Cardiac muscle cell (in vitro differentiated cells and primary cell): ENCODE measurements around the gene PLP1. TPM values are rescaled to one million over a fixed set of nuclear protein-coding genes. Genes with fewer than 3 reads are reported as not detected.

Experiments
- DNase-seq, 2 donors: peaks; one replicate each; pipeline versions ENCODE4 v3.0.0 to v3.0.0-alpha.2; 2010 to 2017; ENCODE audit warnings: low read depth in 1 of 2, low spot score in 1 of 2
- H3K27ac ChIP-seq: fragments of 200-600 bp; sonication (generic); 2 replicates; pipeline ENCODE4 v1.5.1; 2016
- H3K27me3 ChIP-seq: fragments of 200-600 bp; sonication (generic); 2 replicates; pipeline ENCODE4 v1.6.0; 2016; ENCODE audit warnings: control low read depth
- H3K36me3 ChIP-seq: fragments of 200-600 bp; sonication (generic); 2 replicates; pipeline ENCODE4 v1.5.1; 2016; ENCODE audit warnings: control low read depth
- H3K4me1 ChIP-seq: fragments of 200-600 bp; sonication (generic); 2 replicates; pipeline ENCODE4 v1.8.1; 2017; ENCODE audit warnings: low read depth, mild to moderate bottlenecking, mixed run types
- H3K4me3 ChIP-seq: fragments of 200-600 bp; sonication (generic); 2 replicates; pipeline ENCODE4 v1.5.1; 2016; ENCODE audit warnings: mild to moderate bottlenecking
- H3K9me3 ChIP-seq: fragments of 200-600 bp; sonication (generic); 2 replicates; pipeline ENCODE4 v1.5.1; 2017; ENCODE audit warnings: low read depth, mild to moderate bottlenecking, control low read depth
- CTCF ChIP-seq: IDR thresholded peaks from 2 replicates; pipeline ENCODE4 v1.5.1; 2012; ENCODE audit warnings: low read depth, mild to moderate bottlenecking, low read length
- polyA plus RNA-seq: library from polyadenylated mRNA; unstranded; fragments of >200 nt; fragmentation: Nextera tagmentation; extraction: Ambion mirVana; gene quantifications from 2 replicates; pipeline ENCODE4 v1.2.1, GENCODE V29; 2016
- total RNA-seq: library from RNA; depleted of rRNA; stranded (reverse); fragments of >200 nt; gene quantifications from 2 replicates; pipeline ENCODE4 v1.2.3, GENCODE V29; 2016

Gene PLP1
- total and polyA plus RNA-seq, 2 experiments from 2014 or later = 0.03 TPM; not detected in 1

DNA sequence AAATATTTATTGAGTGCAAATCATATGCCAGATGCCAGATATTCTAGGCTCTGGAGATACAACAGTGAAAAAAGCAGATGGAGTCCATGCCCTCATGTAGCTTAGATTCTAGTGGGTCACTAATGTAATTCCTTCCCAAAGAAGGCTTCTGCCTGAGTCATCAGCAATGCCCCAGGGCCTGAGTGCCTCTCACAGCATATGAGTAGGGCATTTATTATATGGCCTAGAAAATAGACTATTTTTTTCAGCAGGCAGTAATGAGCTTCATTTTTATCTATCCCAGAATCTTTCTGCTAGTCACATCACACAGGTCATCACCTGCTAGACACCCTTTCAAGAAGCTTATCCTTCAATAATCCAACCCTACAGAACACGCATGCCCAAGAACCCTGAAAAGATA lies 43.6 kb upstream of the PLP1 start:
- no peaks in the 10 kb centered on the region for H3K36me3 ChIP-seq
- no peaks in the 10 kb centered on the region for H3K27me3 ChIP-seq
- peaks cover 3% of the 10 kb centered on the region for H3K4me1 ChIP-seq
- no peak overlapping the region for H3K4me3 ChIP-seq
- no peaks in the 10 kb centered on the region for H3K9me3 ChIP-seq
- TF ChIP-seq CTCF = no peak
- DNase-seq = no peak
- H3K27ac ChIP-seq = no peak overlapping the region

DNA sequence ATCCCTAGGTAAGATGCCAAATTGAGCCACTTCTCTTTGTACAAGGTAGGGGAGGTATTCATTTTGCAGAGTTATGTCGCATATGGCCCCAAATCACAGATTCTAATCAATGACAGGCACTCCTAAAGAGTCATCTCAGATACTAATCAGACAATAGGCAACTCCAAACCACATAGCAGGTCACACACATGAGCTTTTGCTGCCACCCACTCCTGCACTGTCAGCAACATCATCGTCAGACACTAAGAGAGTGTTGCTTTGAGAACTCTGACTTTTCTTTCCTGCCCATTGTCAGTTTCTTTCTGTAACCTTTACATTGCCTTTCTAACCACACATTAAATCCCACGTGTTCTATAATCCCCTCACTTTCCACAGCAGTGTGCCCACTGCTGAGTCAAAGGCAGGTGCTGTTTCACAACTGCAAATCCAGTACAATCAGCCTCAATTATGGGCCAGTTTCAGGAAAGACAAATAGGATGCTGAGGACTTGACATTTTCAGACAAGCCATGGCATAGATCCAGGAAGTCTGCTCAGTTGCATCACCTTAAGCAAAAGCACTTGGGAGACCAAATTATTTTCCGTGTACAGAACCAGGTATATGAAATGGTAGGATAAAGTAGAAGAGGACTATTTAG lies 42.4 kb upstream of the PLP1 start:
- H3K4me1 ChIP-seq = peaks cover 3% of the 10 kb centered on the region
- peak in 1 of 2 donors; percentile 62 for DNase-seq

GRCh38 chrX:103737696-103738095 lies 38.9 kb upstream of the PLP1 start:
- no peaks in the 10 kb centered on the region for H3K9me3 ChIP-seq
- no peak for DNase-seq
- H3K4me3 ChIP-seq = no peak overlapping the region
- TF ChIP-seq CTCF = no peak
- H3K36me3 ChIP-seq = no peaks in the 10 kb centered on the region
- no peaks in the 10 kb centered on the region for H3K27me3 ChIP-seq
- H3K27ac ChIP-seq = no peak overlapping the region
- peaks cover 3% of the 10 kb centered on the region for H3K4me1 ChIP-seq

More for the DNA sequence above, 42.4 kb upstream of the PLP1 start:
- no peak for TF ChIP-seq CTCF
- H3K27me3 ChIP-seq = no peaks in the 10 kb centered on the region
- H3K27ac ChIP-seq = no peak overlapping the region
- H3K9me3 ChIP-seq = no peaks in the 10 kb centered on the region
- no peak overlapping the region for H3K4me3 ChIP-seq
- H3K36me3 ChIP-seq = no peaks in the 10 kb centered on the region

DNA sequence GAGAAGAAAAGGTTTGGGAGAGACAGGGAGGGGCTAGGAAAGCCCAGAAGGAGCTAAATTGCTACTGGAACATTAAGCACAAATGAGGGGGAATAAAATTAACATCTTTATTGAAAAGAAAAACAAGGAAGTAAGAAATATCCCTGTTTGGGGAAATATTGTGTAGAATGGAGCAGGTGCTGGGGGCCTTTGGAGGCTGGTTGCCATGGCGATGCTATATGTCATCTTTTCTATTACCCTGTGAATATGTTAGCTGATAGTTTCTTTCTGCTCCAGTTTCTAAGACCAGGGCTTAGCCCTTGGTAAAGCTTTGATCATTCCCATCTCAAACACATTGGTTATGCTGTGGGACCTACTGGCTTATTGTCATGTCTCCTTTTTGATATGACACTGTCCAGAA lies 37.2 kb upstream of the PLP1 start:
- Histone ChIP-seq H3K27me3 (no peaks in the 10 kb centered on the region), H3K27ac (no peak overlapping the region), H3K4me1 (peaks cover under 1% of the 10 kb centered on the region), H3K9me3 (no peaks in the 10 kb centered on the region), H3K36me3 (no peaks in the 10 kb centered on the region), H3K4me3 (no peak overlapping the region)
- no peak for TF ChIP-seq CTCF
- DNase-seq = no peak

DNA sequence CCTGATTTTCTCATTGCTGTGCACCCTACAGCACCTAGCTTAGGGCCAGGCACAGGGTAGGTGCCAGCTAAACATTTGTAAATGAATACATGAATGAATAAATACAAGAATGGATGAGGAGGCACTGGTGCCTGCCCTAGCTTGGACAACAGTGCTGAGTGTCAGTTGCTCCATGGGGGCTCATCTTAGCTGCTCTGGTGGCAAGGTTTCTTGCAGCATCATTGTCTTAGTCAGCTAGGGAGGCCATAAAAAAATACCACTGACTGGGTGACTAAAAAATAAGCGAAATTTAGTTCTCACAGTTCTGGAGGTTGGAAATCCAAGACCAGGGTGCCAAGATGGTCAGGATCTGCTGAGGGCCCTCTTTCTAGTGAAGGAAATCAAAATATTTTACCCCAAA lies 34.8 kb upstream of the PLP1 start:
- no peak for TF ChIP-seq CTCF
- Histone ChIP-seq H3K27me3 (no peaks in the 10 kb centered on the region), H3K27ac (no peak overlapping the region), H3K9me3 (no peaks in the 10 kb centered on the region), H3K36me3 (no peaks in the 10 kb centered on the region), H3K4me3 (no peak overlapping the region), H3K4me1 (no peaks in the 10 kb centered on the region)
- DNase-seq = no peak
